ENCODE measurements around the gene BBOX1.

BBOX1 gene

DNA sequence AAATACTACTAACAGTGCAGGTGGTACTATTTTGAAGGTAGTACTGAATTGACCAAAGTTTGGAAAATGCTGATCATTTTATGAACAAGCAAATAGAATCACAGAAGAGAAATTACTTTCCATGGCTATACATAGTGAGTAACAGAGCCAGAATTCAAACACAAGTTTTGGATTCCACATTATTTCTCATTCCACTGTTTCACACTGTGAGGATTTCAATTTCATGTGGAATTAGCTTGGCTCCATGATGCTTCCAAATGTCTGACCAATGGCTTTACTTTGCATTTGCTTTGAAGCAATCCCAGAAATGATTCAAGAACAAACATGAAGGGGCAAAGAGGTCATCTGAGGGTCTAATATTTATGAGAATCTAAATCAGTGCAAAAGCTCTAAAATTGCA, 98.1 kb downstream of the BBOX1 start:
- H3K27ac ChIP-seq (ENCODE audit: insufficient read depth, low read length, poor library complexity, severe bottlenecking) = no peak overlapping the region
- no peaks in the 10 kb centered on the region for H3K36me3 ChIP-seq (ENCODE audit: control insufficient read depth, insufficient read depth, low read length)
- no peaks in the 10 kb centered on the region for H3K9me3 ChIP-seq (ENCODE audit: control insufficient read depth, low read length)
- H3K4me3 ChIP-seq (ENCODE audit: insufficient read depth, low read depth, low read length, poor library complexity, severe bottlenecking) = no peak overlapping the region
- H3K27me3 ChIP-seq (replicated peaks; ENCODE audit: control insufficient read depth, insufficient read depth, low read length, poor library complexity, severe bottlenecking) = no peaks in the 10 kb centered on the region
- no peak for DNase-seq
- no peaks in the 10 kb centered on the region for H3K4me1 ChIP-seq (ENCODE audit: control insufficient read depth, insufficient read depth, low read length, poor library complexity, severe bottlenecking)

DNA sequence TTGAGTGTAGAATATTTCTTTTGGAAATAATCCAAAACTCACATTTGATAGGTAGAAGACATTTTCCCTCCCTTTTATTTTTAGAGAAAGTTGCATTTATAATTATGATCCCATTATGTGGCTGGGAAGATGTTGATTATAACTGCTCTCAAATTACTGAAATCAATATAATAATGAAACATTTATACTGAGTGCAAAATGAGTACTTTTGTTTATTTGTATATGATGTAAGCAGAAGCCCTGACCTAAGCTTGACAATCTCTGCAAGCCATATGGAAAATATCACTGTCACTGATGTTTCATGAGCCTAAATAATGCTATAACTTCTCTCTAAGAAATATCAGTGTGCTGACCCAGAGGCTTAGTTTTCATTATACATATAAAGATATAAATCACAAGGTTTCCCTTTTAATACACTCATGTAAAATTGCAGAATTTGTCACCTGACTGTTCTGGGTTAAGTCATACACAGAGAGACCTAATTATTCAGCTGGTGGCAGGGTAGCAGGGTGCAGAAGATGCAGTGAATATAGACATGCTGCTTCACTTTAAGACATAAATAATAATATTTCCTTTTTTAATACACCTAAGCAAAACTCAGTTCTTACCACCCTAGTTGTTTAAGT, 99.2 kb downstream of the BBOX1 start:
- no peak overlapping the region for H3K27ac ChIP-seq (ENCODE audit: insufficient read depth, low read length, poor library complexity, severe bottlenecking)
- no peaks in the 10 kb centered on the region for H3K4me1 ChIP-seq (ENCODE audit: control insufficient read depth, insufficient read depth, low read length, poor library complexity, severe bottlenecking)
- no peaks in the 10 kb centered on the region for H3K27me3 ChIP-seq (replicated peaks; ENCODE audit: control insufficient read depth, insufficient read depth, low read length, poor library complexity, severe bottlenecking)
- no peak overlapping the region for H3K4me3 ChIP-seq (ENCODE audit: insufficient read depth, low read depth, low read length, poor library complexity, severe bottlenecking)
- H3K36me3 ChIP-seq (ENCODE audit: control insufficient read depth, insufficient read depth, low read length) = no peaks in the 10 kb centered on the region
- no peaks in the 10 kb centered on the region for H3K9me3 ChIP-seq (ENCODE audit: control insufficient read depth, low read length)
- no peak for DNase-seq

GRCh38 chr11:27141576-27141975, 101.0 kb downstream of the BBOX1 start:
- Histone ChIP-seq H3K4me1 (ENCODE audit: control insufficient read depth, insufficient read depth, low read length, poor library complexity, severe bottlenecking) (no peaks in the 10 kb centered on the region), H3K27ac (ENCODE audit: insufficient read depth, low read length, poor library complexity, severe bottlenecking) (no peak overlapping the region), H3K36me3 (ENCODE audit: control insufficient read depth, insufficient read depth, low read length) (no peaks in the 10 kb centered on the region), H3K27me3 (replicated peaks; ENCODE audit: control insufficient read depth, insufficient read depth, low read length, poor library complexity, severe bottlenecking) (no peaks in the 10 kb centered on the region), H3K4me3 (ENCODE audit: insufficient read depth, low read depth, low read length, poor library complexity, severe bottlenecking) (no peak overlapping the region), H3K9me3 (ENCODE audit: control insufficient read depth, low read length) (no peaks in the 10 kb centered on the region)
- DNase-seq = no peak

- Histone ChIP-seq H3K27ac (ENCODE audit: insufficient read depth, low read length, poor library complexity, severe bottlenecking) (no peak overlapping the region), H3K36me3 (ENCODE audit: control insufficient read depth, insufficient read depth, low read length) (no peaks in the 10 kb centered on the region), H3K4me3 (ENCODE audit: insufficient read depth, low read depth, low read length, poor library complexity, severe bottlenecking) (no peak overlapping the region), H3K4me1 (ENCODE audit: control insufficient read depth, insufficient read depth, low read length, poor library complexity, severe bottlenecking) (no peaks in the 10 kb centered on the region), H3K9me3 (ENCODE audit: control insufficient read depth, low read length) (no peaks in the 10 kb centered on the region), H3K27me3 (replicated peaks; ENCODE audit: control insufficient read depth, insufficient read depth, low read length, poor library complexity, severe bottlenecking) (no peaks in the 10 kb centered on the region)
- no peak for DNase-seq
Measured at GRCh38 chr11:27147916-27148315, 107.3 kb downstream of the BBOX1 start.

- Histone ChIP-seq H3K27ac (ENCODE audit: insufficient read depth, low read length, poor library complexity, severe bottlenecking) (no peak overlapping the region), H3K4me1 (ENCODE audit: control insufficient read depth, insufficient read depth, low read length, poor library complexity, severe bottlenecking) (no peaks in the 10 kb centered on the region), H3K27me3 (replicated peaks; ENCODE audit: control insufficient read depth, insufficient read depth, low read length, poor library complexity, severe bottlenecking) (no peaks in the 10 kb centered on the region), H3K36me3 (ENCODE audit: control insufficient read depth, insufficient read depth, low read length) (no peaks in the 10 kb centered on the region), H3K4me3 (ENCODE audit: insufficient read depth, low read depth, low read length, poor library complexity, severe bottlenecking) (no peak overlapping the region), H3K9me3 (ENCODE audit: control insufficient read depth, low read length) (no peaks in the 10 kb centered on the region)
- no peak for DNase-seq
Measured at GRCh38 chr11:27148506-27148905, 107.9 kb downstream of the BBOX1 start.

GRCh38 chr11:27150098-27150497, 109.5 kb downstream of the BBOX1 start:
- Histone ChIP-seq H3K27me3 (replicated peaks; ENCODE audit: control insufficient read depth, insufficient read depth, low read length, poor library complexity, severe bottlenecking) (no peaks in the 10 kb centered on the region), H3K4me1 (ENCODE audit: control insufficient read depth, insufficient read depth, low read length, poor library complexity, severe bottlenecking) (no peaks in the 10 kb centered on the region), H3K4me3 (ENCODE audit: insufficient read depth, low read depth, low read length, poor library complexity, severe bottlenecking) (no peak overlapping the region), H3K27ac (ENCODE audit: insufficient read depth, low read length, poor library complexity, severe bottlenecking) (no peak overlapping the region), H3K36me3 (ENCODE audit: control insufficient read depth, insufficient read depth, low read length) (no peaks in the 10 kb centered on the region), H3K9me3 (ENCODE audit: control insufficient read depth, low read length) (no peaks in the 10 kb centered on the region)
- no peak for DNase-seq

DNA sequence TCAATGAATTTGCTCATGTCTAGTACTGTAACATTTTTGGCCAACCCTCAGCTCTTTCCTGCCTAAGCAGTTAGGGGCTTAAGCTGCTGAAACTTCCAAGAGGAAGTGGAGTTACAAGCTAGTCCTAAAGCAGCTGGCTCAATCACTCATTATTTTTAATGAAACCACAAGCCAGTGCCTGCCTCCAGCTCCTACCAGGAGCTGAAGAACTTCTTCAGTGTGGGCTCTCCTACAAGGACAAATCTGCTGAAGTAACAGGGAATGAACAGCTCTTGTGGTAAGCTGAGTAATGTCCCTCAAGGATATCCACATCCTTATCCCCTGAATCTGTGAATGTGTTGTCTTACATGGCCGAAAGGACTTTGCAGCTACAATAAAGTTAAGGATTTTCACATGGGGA, 112.5 kb downstream of the BBOX1 start:
- Histone ChIP-seq H3K27ac (ENCODE audit: insufficient read depth, low read length, poor library complexity, severe bottlenecking) (no peak overlapping the region), H3K9me3 (ENCODE audit: control insufficient read depth, low read length) (no peaks in the 10 kb centered on the region), H3K36me3 (ENCODE audit: control insufficient read depth, insufficient read depth, low read length) (no peaks in the 10 kb centered on the region), H3K27me3 (replicated peaks; ENCODE audit: control insufficient read depth, insufficient read depth, low read length, poor library complexity, severe bottlenecking) (no peaks in the 10 kb centered on the region), H3K4me3 (ENCODE audit: insufficient read depth, low read depth, low read length, poor library complexity, severe bottlenecking) (no peak overlapping the region), H3K4me1 (ENCODE audit: control insufficient read depth, insufficient read depth, low read length, poor library complexity, severe bottlenecking) (no peaks in the 10 kb centered on the region)
- DNase-seq = no peak

- Histone ChIP-seq H3K4me1 (ENCODE audit: control insufficient read depth, insufficient read depth, low read length, poor library complexity, severe bottlenecking) (no peaks in the 10 kb centered on the region), H3K4me3 (ENCODE audit: insufficient read depth, low read depth, low read length, poor library complexity, severe bottlenecking) (no peak overlapping the region), H3K27me3 (replicated peaks; ENCODE audit: control insufficient read depth, insufficient read depth, low read length, poor library complexity, severe bottlenecking) (no peaks in the 10 kb centered on the region), H3K9me3 (ENCODE audit: control insufficient read depth, low read length) (no peaks in the 10 kb centered on the region), H3K36me3 (ENCODE audit: control insufficient read depth, insufficient read depth, low read length) (no peaks in the 10 kb centered on the region), H3K27ac (ENCODE audit: insufficient read depth, low read length, poor library complexity, severe bottlenecking) (no peak overlapping the region)
- DNase-seq = no peak
Measured at GRCh38 chr11:27158456-27159334, 118.1 kb downstream of the BBOX1 start.

DNA sequence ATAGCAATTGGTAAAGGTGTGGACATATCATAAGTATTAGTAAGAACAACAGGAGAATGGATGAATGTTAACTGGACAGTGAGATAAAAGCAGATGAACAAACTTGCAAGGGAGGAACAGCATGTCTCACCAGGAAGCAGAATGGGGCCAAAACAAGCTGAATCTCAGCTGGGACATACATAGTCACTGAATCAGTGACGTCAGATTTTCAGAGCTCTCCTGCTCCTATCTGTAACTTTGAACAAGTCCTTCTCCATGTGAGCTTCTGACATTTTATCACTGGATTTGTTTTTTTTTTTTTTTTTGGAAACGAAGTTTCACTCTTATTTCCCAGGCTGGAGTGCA, 118.7 kb downstream of the BBOX1 start:
- H3K4me3 ChIP-seq (ENCODE audit: insufficient read depth, low read depth, low read length, poor library complexity, severe bottlenecking) = no peak overlapping the region
- H3K27me3 ChIP-seq (replicated peaks; ENCODE audit: control insufficient read depth, insufficient read depth, low read length, poor library complexity, severe bottlenecking) = no peaks in the 10 kb centered on the region
- no peaks in the 10 kb centered on the region for H3K36me3 ChIP-seq (ENCODE audit: control insufficient read depth, insufficient read depth, low read length)
- H3K4me1 ChIP-seq (ENCODE audit: control insufficient read depth, insufficient read depth, low read length, poor library complexity, severe bottlenecking) = no peaks in the 10 kb centered on the region
- no peak for DNase-seq
- H3K9me3 ChIP-seq (ENCODE audit: control insufficient read depth, low read length) = no peaks in the 10 kb centered on the region
- H3K27ac ChIP-seq (ENCODE audit: insufficient read depth, low read length, poor library complexity, severe bottlenecking) = no peak overlapping the region

DNA sequence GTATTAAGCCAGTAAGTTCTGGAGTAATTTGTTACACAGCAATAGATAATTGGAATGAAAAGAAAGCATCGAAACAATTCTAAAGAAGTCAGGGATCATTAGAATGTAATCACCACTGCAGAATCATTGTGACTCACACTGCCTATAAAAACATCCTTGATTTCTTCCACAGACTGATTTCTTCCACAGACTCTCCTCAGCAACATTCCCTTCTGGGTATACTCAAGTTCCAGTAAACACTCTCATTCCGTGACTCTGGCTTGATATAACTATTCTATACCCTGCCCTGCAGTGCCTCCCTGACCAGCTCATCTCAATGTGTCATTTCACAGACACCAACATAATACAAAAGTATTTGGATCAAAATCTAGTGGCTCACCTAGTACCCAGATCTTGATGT, 120.5 kb downstream of the BBOX1 start:
- H3K27me3 ChIP-seq (replicated peaks; ENCODE audit: control insufficient read depth, insufficient read depth, low read length, poor library complexity, severe bottlenecking) = no peaks in the 10 kb centered on the region
- no peak overlapping the region for H3K27ac ChIP-seq (ENCODE audit: insufficient read depth, low read length, poor library complexity, severe bottlenecking)
- no peak for DNase-seq
- H3K4me1 ChIP-seq (ENCODE audit: control insufficient read depth, insufficient read depth, low read length, poor library complexity, severe bottlenecking) = no peaks in the 10 kb centered on the region
- no peaks in the 10 kb centered on the region for H3K36me3 ChIP-seq (ENCODE audit: control insufficient read depth, insufficient read depth, low read length)
- H3K9me3 ChIP-seq (ENCODE audit: control insufficient read depth, low read length) = no peaks in the 10 kb centered on the region
- no peak overlapping the region for H3K4me3 ChIP-seq (ENCODE audit: insufficient read depth, low read depth, low read length, poor library complexity, severe bottlenecking)
